ENCODE measurements around the gene TTLL8.

- TF ChIP-seq SP1 (IDR thresholded peaks at IDR 0.05) = no peak
- no peak for TF ChIP-seq FOXA1 (IDR thresholded peaks at IDR 0.05)
- TF ChIP-seq CTCF (IDR thresholded peaks at IDR 0.05; ENCODE audit: low read depth, low read length, missing input control) = no peak
- TF ChIP-seq MAX (IDR thresholded peaks at IDR 0.05) = no peak
- TF ChIP-seq REST (IDR thresholded peaks at IDR 0.05) = no peak
- no peak for TF ChIP-seq RAD21 (IDR thresholded peaks at IDR 0.05)
- TF ChIP-seq YY1 (IDR thresholded peaks at IDR 0.05) = no peak
- no peak for TF ChIP-seq NR2F2 (IDR thresholded peaks at IDR 0.05)
- TF ChIP-seq TAF1 (conservative IDR thresholded peaks at IDR 0.05) = no peak
- TF ChIP-seq ZBTB33 (IDR thresholded peaks at IDR 0.05) = no peak
- TF ChIP-seq ATF3 (IDR thresholded peaks at IDR 0.05) = no peak
Observed at GRCh38 chr22:50014053-50014501, 44.0 kb downstream of the TTLL8 start.
